NCI-H345 (cell line): ENCODE measurements around the gene MTF1.
A peak's percentile ranks its signal among the peaks of the same experiment; 100 is the strongest.

ENCODE experiments used
- DNase-seq: peaks from one replicate; lab custom pipeline; 2025; lab: John Stamatoyannopoulos, UW

The MTF1 gene

GRCh38 chr1:37828410-37829074 is 30.9 kb downstream of the MTF1 start:
- no peak for DNase-seq

GRCh38 chr1:37825506-37825905 is 33.9 kb downstream of the MTF1 start:
- no peak for DNase-seq

- DNase-seq = no peak
Observed at GRCh38 chr1:37824001-37824400, 35.4 kb downstream of the MTF1 start.

DNA sequence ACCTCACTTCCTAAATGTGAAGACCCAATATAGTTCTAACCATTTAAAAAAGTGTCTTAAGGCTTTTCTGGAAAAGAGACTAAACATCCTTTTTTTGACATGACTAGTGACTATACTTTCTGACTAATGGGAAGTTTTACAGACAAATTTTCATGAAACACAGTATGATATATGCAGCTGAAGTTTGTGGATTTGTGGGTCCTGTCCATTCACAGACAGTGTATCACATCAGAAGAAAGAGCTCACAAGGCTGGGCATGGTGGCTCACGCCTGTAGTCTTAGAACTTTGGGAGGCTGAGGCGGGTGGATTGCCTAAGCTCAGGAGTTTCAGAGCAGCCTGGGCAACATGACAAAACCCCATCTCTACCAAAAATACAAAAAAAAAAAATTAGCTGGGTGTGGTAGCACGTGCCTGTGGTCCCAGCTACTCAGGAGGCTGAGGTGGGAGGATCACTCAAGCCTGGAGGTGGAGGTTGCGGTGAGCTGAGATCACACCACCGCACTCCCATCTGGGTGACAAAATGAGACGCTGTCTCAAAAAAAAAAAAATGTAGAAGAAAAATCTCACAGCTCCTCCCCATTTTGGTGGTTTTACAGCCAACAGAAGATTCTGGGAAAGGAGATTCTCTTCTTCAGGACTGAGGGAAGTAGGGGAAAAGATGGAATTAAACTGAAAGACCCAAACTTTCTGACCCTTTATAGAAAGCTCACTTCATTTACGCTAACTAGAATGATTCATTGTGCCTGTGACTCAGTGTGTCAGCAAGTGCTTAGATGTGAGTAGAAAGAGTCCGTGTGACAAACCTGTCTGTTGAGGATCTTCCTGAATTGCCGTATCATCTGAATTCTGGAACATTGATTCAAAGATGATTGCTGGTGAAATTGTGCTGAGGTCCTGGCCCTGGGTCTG is 36.2 kb downstream of the MTF1 start:
- no peak for DNase-seq

DNA sequence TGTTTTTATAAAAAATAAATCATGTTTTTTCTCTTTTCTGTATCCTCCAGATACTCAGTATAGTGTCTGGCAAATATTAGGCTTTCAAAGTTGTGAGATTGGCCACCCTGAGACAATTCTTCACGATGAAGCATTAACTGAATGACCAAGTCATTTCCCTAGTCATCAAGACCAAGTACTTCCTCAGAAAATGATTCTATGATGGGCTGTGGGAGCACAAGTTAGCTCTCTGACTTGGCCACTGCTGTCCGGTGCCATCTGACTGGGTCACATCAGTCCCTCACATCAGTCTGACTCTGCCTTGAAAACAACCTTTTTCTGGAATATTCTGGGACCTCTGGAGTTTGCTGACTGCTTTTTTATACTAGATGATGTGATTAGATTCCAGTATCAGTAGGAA is 37.9 kb downstream of the MTF1 start:
- no peak for DNase-seq

DNA sequence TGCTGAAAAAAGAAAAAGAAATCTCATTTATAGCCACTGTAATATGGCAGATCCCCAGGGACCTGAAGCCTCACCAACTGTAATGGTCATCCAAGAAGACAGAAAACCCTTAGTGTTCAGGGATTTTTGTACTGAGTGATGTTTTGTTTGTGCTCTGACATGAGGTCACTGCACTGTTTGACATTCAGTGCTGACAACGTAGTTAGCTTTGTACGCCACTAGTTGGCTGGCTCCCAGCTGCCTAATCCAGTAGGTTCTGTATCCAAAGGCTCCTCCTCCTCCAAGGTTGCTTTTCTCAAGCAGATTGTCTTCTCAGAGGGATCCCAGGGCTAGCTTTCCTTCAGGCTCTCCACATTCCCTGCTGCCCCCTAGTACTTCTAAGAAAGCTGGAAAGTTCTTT is 41.9 kb downstream of the MTF1 start:
- DNase-seq = no peak

DNA sequence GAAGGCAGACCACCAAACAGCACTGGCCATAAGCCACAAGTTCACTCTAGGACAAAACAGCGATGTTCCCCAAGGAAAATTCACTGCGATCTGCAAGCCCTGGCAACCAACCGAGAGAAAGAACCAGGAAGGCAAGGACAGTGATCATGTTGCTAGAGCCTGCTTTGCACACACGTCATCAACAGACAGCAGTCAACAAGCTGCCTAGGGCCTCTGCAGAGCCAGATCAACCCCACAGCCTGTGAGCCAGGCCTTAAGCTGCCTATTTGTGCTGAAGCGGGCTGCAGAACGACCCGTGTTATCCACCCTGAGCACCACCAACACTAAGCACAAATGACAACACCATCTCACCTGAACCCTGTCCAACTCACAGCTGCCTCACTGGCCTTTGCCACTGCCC is 45.1 kb downstream of the MTF1 start:
- DNase-seq = no peak

- DNase-seq = no peak
Observed at GRCh38 chr1:37813529-37814145, 45.8 kb downstream of the MTF1 start.

- peak; percentile 74 for DNase-seq
Observed at GRCh38 chr1:37811027-37811655, 48.3 kb downstream of the MTF1 start.

DNA sequence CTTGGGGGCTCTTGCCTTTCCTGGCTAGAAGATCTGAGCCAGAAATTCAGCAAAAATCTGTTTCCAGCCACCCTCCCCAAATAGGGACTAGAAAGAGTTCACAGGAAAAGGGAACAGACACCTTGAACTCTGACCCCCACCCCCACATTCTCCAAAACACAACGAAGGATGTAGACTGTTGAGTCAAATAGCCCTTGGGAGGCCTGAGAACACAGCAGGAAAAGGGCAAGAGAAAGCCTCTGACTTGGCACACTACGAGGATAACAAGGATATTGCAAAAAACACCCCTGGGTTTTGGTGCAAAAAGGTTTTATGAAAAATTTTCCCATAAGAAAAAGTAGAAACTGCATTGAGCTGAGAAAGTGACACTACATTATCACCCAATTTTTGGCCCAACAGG is 49.5 kb downstream of the MTF1 start:
- DNase-seq = no peak

- DNase-seq = peak; percentile 81
Observed at GRCh38 chr1:37808369-37809319, 50.7 kb downstream of the MTF1 start.

- DNase-seq = peak; percentile 97
Observed at GRCh38 chr1:37807555-37808368, 51.6 kb downstream of the MTF1 start, which contains the start of the genes C1orf122 and YRDC. Gene C1orf122 (plus strand): TSS chr1:37807790. CDS start chr1:37808405, 615 bp downstream. Gene YRDC (minus strand): TSS chr1:37808208. CDS start chr1:37808180, 28 bp downstream.

DNA sequence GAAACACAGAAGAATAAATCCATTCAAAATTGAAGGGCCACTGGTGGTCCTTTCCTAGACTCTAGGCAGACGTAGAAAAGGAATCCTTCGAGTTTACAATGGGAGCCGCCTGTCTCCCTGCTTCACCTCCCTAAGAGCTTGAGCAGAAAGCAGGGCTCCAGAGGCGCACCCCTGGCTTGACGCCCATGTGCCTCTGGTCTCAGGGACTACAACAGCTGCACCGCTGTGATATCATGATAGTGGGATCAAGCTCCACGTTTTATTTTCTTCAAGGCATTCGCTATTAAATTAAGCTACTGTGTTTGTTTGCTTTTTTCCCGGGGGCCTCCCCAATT is 52.2 kb downstream of the MTF1 start:
- DNase-seq = no peak

GRCh38 chr1:37802439-37802838 is 57.0 kb downstream of the MTF1 start:
- DNase-seq = no peak

DNA sequence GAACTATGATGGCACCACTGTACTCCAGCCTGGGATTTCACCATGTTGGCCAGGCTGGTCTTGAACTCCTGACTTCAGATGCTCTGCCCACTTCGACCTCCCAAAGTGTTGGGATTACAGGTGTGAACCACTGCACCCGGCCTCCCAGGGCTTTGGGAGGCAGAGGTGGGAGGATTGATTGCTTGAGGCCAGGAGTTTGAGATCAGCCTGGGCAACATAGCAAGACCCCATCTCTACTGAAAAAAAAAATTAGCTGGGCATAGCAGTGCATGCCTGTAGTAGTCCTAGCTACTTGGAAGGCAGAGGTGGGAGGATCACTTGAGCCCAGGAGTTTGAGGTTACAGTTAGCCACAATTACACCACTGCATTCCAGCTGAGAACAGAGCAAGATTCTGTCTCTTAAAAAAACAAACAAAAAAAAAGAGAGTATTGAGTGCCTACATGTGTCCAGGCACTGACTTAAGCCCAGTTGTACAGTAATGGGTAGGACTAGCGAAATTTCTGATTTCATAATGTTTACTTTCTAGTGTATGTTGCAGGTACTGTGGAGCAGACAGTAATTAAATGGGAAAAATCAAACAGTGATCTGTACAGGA is 61.5 kb downstream of the MTF1 start:
- DNase-seq = no peak

GRCh38 chr1:37795340-37796125 is 63.9 kb downstream of the MTF1 start:
- DNase-seq = no peak

GRCh38 chr1:37794372-37795339 is 64.7 kb downstream of the MTF1 start:
- no peak for DNase-seq
